ENCODE results near the gene ANKRD60. TPM values are rescaled to one million over a fixed set of nuclear protein-coding genes. Genes with fewer than 3 reads are reported as not detected.

The ANKRD60 gene
- total RNA-seq, 1 experiment from 2014 or later, result not detected

DNA sequence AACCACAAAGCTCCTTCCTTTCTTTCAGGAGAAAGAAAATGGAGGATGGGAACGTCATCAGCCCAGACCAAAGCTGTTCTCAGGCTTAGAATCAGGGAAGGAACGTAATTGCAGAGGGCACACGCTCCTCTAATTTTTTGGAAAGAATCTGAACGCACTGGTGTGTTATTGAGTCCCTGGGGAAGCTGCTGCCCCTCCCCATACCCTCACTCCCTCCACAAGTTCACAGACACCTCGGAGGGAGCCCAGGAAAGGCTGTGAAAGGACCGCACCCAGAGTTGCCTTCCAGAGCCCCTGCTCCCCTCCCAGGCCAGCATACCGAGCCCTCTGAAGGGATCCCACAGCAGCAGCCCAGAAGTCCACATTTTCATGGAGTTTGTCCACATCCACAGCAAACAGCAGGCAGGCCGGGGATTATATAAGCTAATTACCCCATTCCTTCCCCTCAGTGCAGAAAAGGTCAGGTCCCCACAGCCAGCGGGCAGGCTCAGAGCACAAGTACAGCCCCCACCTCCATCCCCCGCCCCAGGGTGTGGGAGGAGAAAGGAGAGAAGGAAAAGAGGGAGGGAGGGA, 53.7 kb downstream of the ANKRD60 start:
- no peak for DNase-seq (ENCODE audit: low spot score)
- in situ Hi-C loops (cut with HindIII; ENCODE audit: low sequenced_read_pairs), result loop anchor here (25.0 kb wide), 1 partner anchor 562 kb away; the partner anchor contains the start of gene ZBP1

DNA sequence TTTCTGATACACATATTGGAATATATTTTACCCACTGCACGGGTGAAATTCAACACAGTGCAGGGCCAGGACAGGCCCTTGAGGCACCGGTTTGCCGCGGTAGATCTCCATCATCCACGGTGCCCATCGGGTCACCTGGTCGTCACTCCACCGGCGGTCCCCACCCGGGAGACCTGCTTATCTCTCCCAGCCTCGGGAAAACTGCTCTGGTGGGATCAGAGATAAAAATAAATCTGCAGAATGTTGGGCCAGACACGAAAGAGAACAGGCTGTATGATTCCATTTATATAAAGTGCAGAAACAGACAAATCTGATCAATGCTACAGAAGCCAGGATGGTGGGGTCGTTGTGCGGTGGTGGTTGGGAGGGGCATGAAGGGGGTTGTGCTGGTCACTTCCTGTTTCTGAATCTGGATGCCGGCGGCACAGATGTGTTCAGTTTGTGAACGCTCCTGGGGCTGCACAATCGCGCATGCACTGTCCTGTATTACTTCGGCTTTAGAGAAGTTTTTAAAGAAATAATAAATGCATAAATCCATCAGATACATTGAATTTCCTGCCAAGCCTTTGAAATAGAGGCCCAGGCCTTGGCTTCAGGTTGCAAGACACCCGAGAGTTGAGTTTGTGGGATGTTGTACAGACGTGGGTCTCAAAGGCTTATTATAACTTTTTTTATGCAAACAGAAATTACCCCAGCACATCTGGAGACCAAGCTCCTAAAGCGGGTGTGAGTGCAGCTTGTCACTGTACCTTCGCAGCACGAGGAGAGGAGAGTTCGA, 54.3 kb downstream of the ANKRD60 start:
- no peak for DNase-seq (ENCODE audit: low spot score)
- in situ Hi-C loops (cut with HindIII; ENCODE audit: low sequenced_read_pairs), result no loop called here

DNA sequence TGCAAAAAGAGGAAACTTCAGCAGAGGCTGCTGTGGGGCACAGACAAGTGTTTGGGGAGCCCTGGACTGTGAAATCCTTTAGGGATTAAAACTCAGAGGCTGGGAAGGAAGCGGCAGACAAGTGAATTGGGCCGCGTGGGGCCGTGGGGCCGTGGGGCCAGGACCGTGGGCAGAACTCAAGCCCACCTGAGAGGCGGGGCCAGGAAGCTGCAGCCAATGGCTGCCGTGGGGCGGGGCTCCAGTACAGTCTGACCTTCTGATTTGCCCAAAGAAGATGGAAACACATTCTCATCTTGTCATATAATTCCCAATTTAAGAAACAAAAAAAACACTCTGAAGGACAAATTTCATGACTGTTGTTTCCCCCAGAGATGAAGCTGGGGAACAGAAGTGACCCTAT, 55.4 kb downstream of the ANKRD60 start:
- DNase-seq (ENCODE audit: low spot score), result no peak
- in situ Hi-C loops (cut with HindIII; ENCODE audit: low sequenced_read_pairs), result no loop called here

DNA sequence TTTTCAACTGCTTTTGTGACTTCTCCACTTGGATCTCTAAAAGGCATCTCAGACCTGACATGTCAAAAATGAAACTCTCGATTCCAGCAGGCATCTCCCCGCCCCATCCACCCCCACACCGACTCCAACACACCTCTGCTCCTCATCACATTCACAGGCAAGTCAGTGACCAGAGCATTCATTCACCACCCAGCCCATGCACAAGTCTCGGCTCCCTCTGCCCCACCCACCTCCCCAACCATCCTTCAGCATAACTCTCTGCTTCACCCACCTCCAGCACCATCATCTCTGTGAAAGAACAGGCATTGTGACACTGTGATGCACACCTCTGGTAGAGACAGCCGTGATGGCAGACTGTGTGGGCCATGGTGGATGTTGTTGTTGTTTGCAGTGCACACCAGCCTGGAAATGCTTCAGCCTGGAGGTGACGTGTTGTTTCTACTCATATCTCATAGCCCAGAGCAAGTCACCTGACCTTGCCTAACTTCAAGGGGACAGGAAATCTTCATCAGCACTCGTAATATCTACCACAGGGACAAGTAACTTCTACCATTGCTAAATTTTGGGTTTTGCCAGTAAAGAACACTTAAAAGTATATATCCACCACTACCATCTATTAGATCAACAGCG, 56.5 kb downstream of the ANKRD60 start:
- DNase-seq (ENCODE audit: low spot score), result no peak
- in situ Hi-C loops (cut with HindIII; ENCODE audit: low sequenced_read_pairs), result no loop called here

DNA sequence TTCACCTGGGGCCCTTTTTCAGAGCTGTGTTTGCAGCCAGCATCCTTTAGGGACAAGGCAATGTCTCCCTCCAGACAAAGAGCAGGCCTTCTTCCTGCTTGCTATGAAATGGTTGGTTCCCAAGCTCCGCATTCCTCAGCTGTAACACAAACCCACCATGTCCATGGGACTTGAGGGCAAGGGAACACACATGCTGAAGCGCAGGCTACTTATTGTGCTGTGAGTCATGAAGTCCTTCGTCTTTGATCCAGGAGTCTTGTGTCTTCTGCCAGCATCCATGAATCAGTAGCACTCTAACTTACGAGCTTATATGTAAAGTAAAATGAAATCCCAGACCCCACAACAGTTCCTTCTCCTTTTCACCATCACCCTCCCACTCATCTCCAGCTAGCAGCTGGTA, 59.0 kb downstream of the ANKRD60 start:
- in situ Hi-C loops (cut with HindIII; ENCODE audit: low sequenced_read_pairs), result no loop called here
- DNase-seq (ENCODE audit: low spot score), result no peak

DNA sequence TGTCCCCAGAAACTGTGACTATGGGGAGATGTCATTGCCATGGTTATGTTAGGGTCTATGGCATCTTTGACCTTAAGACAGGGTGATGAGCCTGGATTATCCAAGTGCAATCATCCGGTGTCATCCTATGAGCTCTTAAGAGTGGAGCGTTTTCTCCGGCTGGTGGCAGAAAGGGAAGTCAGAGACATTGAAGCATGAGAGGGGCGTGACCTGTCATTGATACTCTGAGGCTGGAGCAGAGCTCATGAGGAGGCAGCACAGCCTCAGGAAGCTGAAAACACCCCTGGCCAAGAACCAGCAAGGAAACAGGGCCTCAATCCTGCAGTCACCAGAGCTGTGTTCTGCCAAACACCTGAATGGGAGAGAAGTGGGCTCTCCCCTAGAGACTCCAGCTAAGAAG, 59.6 kb downstream of the ANKRD60 start:
- in situ Hi-C loops (cut with HindIII; ENCODE audit: low sequenced_read_pairs), result no loop called here
- DNase-seq (ENCODE audit: low spot score), result no peak

DNA sequence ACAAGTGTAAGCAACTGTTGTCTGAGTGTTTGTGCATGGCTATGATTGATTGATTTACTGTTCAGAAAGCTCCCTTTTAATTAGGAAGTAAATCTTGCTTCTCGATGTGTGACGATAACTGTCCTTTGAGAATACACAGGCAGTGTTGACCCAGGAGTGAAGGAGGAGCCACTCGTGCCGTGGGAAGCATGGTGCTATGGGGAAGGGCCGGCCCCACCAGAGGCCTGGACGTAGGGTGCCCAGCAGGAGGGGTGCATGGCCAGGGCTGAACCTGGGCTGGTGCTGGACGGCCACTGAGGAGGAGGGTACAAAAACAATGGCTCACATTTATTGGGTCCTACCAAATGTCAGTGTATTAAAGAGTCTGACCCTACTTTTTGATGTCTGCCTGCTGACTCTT, 60.7 kb downstream of the ANKRD60 start:
- DNase-seq (ENCODE audit: low spot score), result no peak
- in situ Hi-C loops (cut with HindIII; ENCODE audit: low sequenced_read_pairs), result no loop called here

Other genes with a start within 250 kb of the ANKRD60 start
- 7.4 and 9.9 TPM in 2 replicates for gene RAB22A, start 81.1 kb upstream of the ANKRD60 start, total RNA-seq (2014; rRNA removed; shearing (Covaris generic))
- 25.8 and 44.5 TPM in 2 replicates for gene VAPB, start 160.6 kb upstream of the ANKRD60 start, total RNA-seq (2014; rRNA removed; shearing (Covaris generic))

All from G401 (cell line).